Measurements from ENCODE around the gene HIBADH.

GRCh38 chr7:27527348-27527714, 135.4 kb downstream of the HIBADH start:
- TF ChIP-seq CTCF (IDR thresholded peaks at IDR 0.05) (no peak), POLR2A (IDR thresholded peaks at IDR 0.05) (no peak)
